ENCODE measurements around the gene GADL1. TPM values are rescaled to one million over a fixed set of nuclear protein-coding genes. Genes with fewer than 3 reads are reported as not detected.

GADL1 gene
- total RNA-seq, 1 donor from 2014 or later, result not detected

- Mint-ChIP-seq H3K9me3 (ENCODE audit: unreplicated experiment) (no peaks in the 10 kb centered on the region), H3K36me3 (ENCODE audit: unreplicated experiment) (no peaks in the 10 kb centered on the region), H3K27me3 (ENCODE audit: unreplicated experiment) (peaks cover under 1% of the 10 kb centered on the region), H3K27ac (ENCODE audit: unreplicated experiment) (no peak overlapping the region), H3K4me3 (ENCODE audit: unreplicated experiment) (no peak overlapping the region), H3K4me1 (ENCODE audit: low read depth, unreplicated experiment) (no peaks in the 10 kb centered on the region)
- TF ChIP-seq CTCF (IDR thresholded peaks at IDR 0.05; ENCODE audit: partially characterized antibody, unreplicated experiment), result no peak
- DNase-seq, result no peak
Observed at GRCh38 chr3:30858894-30859389, 35.5 kb downstream of the GADL1 start.

- H3K27ac Mint-ChIP-seq (ENCODE audit: unreplicated experiment), result no peak overlapping the region
- no peaks in the 10 kb centered on the region for H3K4me1 Mint-ChIP-seq (ENCODE audit: low read depth, unreplicated experiment)
- peaks cover 2% of the 10 kb centered on the region for H3K27me3 Mint-ChIP-seq (ENCODE audit: unreplicated experiment)
- no peak overlapping the region for H3K4me3 Mint-ChIP-seq (ENCODE audit: unreplicated experiment)
- TF ChIP-seq CTCF (IDR thresholded peaks at IDR 0.05; ENCODE audit: partially characterized antibody, unreplicated experiment), result no peak
- no peaks in the 10 kb centered on the region for H3K9me3 Mint-ChIP-seq (ENCODE audit: unreplicated experiment)
- no peak for DNase-seq
- H3K36me3 Mint-ChIP-seq (ENCODE audit: unreplicated experiment), result no peaks in the 10 kb centered on the region
Observed at GRCh38 chr3:30855400-30856292, 38.8 kb downstream of the GADL1 start.

GRCh38 chr3:30852833-30853232 lies 41.6 kb downstream of the GADL1 start:
- Mint-ChIP-seq H3K27me3 (ENCODE audit: unreplicated experiment) (peaks cover 3% of the 10 kb centered on the region), H3K27ac (ENCODE audit: unreplicated experiment) (no peak overlapping the region), H3K4me3 (ENCODE audit: unreplicated experiment) (no peak overlapping the region), H3K4me1 (ENCODE audit: low read depth, unreplicated experiment) (no peaks in the 10 kb centered on the region), H3K36me3 (ENCODE audit: unreplicated experiment) (no peaks in the 10 kb centered on the region), H3K9me3 (ENCODE audit: unreplicated experiment) (no peaks in the 10 kb centered on the region)
- DNase-seq, result no peak
- TF ChIP-seq CTCF (IDR thresholded peaks at IDR 0.05; ENCODE audit: partially characterized antibody, unreplicated experiment), result no peak

- no peaks in the 10 kb centered on the region for H3K4me1 Mint-ChIP-seq (ENCODE audit: low read depth, unreplicated experiment)
- H3K27me3 Mint-ChIP-seq (ENCODE audit: unreplicated experiment), result peaks cover 6% of the 10 kb centered on the region
- DNase-seq, result no peak
- H3K36me3 Mint-ChIP-seq (ENCODE audit: unreplicated experiment), result no peaks in the 10 kb centered on the region
- H3K4me3 Mint-ChIP-seq (ENCODE audit: unreplicated experiment), result no peak overlapping the region
- no peak for TF ChIP-seq CTCF (IDR thresholded peaks at IDR 0.05; ENCODE audit: partially characterized antibody, unreplicated experiment)
- no peak overlapping the region for H3K27ac Mint-ChIP-seq (ENCODE audit: unreplicated experiment)
- H3K9me3 Mint-ChIP-seq (ENCODE audit: unreplicated experiment), result no peaks in the 10 kb centered on the region
Observed at GRCh38 chr3:30848087-30848779, 46.2 kb downstream of the GADL1 start.
